ENCODE results near the gene RESP18. TPM values are rescaled to one million over a fixed set of nuclear protein-coding genes. Genes with fewer than 3 reads are reported as not detected.

Gene RESP18
- total and polyA plus RNA-seq, 9 donors: not detected

GRCh38 chr2:219352448-219353023, 20.0 kb upstream of the RESP18 start:
- TF ChIP-seq POLR2A (IDR thresholded peaks at IDR 0.05): no peak
- Histone ChIP-seq H3K4me1 (ENCODE audit: insufficient read depth) (no peaks in the 10 kb centered on the region), H3K27me3 (no peaks in the 10 kb centered on the region), H3K27ac (no peak overlapping the region), H3K9me3 (no peaks in the 10 kb centered on the region), H3K4me3 (no peak overlapping the region), H3K36me3 (no peaks in the 10 kb centered on the region)
- intact Hi-C loops (cut with DNase I): no loop called here
- 7 to 14% (median 13%) methylated on average over 5 of the region's 5 CpGs for WGBS, 3 donors
- DNase-seq: no peak

GRCh38 chr2:219350710-219351221, 18.2 kb upstream of the RESP18 start:
- no peaks in the 10 kb centered on the region for H3K27me3 ChIP-seq
- H3K4me1 ChIP-seq (ENCODE audit: insufficient read depth): no peaks in the 10 kb centered on the region
- 36 to 42% (median 36%) methylated on average over 4 of the region's 4 CpGs for WGBS, 3 donors
- no peak overlapping the region for H3K4me3 ChIP-seq
- H3K27ac ChIP-seq: no peak overlapping the region
- no peak for DNase-seq
- TF ChIP-seq POLR2A (IDR thresholded peaks at IDR 0.05): no peak
- intact Hi-C loops (cut with DNase I): no loop called here
- H3K36me3 ChIP-seq: no peaks in the 10 kb centered on the region
- no peaks in the 10 kb centered on the region for H3K9me3 ChIP-seq

- 64 to 80% (median 71%) methylated on average over 3 of the region's 3 CpGs for WGBS, 3 donors
- H3K9me3 ChIP-seq: no peaks in the 10 kb centered on the region
- H3K27ac ChIP-seq: no peak overlapping the region
- intact Hi-C loops (cut with DNase I): no loop called here
- no peaks in the 10 kb centered on the region for H3K36me3 ChIP-seq
- H3K27me3 ChIP-seq: no peaks in the 10 kb centered on the region
- no peak for TF ChIP-seq CTCF (IDR thresholded peaks at IDR 0.05)
- TF ChIP-seq EP300 (IDR thresholded peaks at IDR 0.05): no peak
- no peak for TF ChIP-seq POLR2A (IDR thresholded peaks at IDR 0.05)
- no peak for DNase-seq
- no peaks in the 10 kb centered on the region for H3K4me1 ChIP-seq (ENCODE audit: insufficient read depth)
- H3K4me3 ChIP-seq: no peak overlapping the region
Observed at GRCh38 chr2:219350215-219350614, 17.7 kb upstream of the RESP18 start.

GRCh38 chr2:219344751-219345430, 12.3 kb upstream of the RESP18 start:
- DNase-seq: no peak
- H3K4me1 ChIP-seq (ENCODE audit: insufficient read depth): no peaks in the 10 kb centered on the region
- 28 to 45% (median 36%) methylated on average over 6 of the region's 6 CpGs for WGBS, 3 donors
- H3K4me3 ChIP-seq: no peak overlapping the region
- H3K27me3 ChIP-seq: no peaks in the 10 kb centered on the region
- H3K36me3 ChIP-seq: no peaks in the 10 kb centered on the region
- TF ChIP-seq POLR2A (IDR thresholded peaks at IDR 0.05): no peak
- TF ChIP-seq EP300 (IDR thresholded peaks at IDR 0.05): no peak
- TF ChIP-seq CTCF (IDR thresholded peaks at IDR 0.05): no peak
- intact Hi-C loops (cut with DNase I): no loop called here
- H3K9me3 ChIP-seq: no peaks in the 10 kb centered on the region
- H3K27ac ChIP-seq: no peak overlapping the region

- no peaks in the 10 kb centered on the region for H3K27me3 ChIP-seq
- 35 to 44% (median 38%) methylated on average over 5 of the region's 5 CpGs for WGBS, 3 donors
- TF ChIP-seq POLR2A (IDR thresholded peaks at IDR 0.05) (no peak), CTCF (IDR thresholded peaks at IDR 0.05) (no peak), EP300 (IDR thresholded peaks at IDR 0.05) (no peak)
Observed at GRCh38 chr2:219335373-219335786, 2.8 kb upstream of the RESP18 start.

More at GRCh38 chr2:219335373-219335786, 2.8 kb upstream of the RESP18 start:
- no peaks in the 10 kb centered on the region for H3K4me1 ChIP-seq (ENCODE audit: insufficient read depth)
- H3K27ac ChIP-seq: no peak overlapping the region
- peaks cover 0 to 6% of the 10 kb centered on the region in 2 donors for H3K9me3 ChIP-seq
- H3K4me3 ChIP-seq: no peak overlapping the region
- no peaks in the 10 kb centered on the region for H3K36me3 ChIP-seq
- intact Hi-C loops (cut with DNase I): no loop called here
- no peak for DNase-seq

Measured in ovary (tissue), 9 donors.